Ishikawa (cell line): ENCODE measurements around the gene CERS6.

Source experiments
- CEBPB ChIP-seq: IDR thresholded peaks from 2 replicates; pipeline ENCODE4 v1.6.1; 2012
- CREB1 ChIP-seq: IDR thresholded peaks from 2 replicates; pipeline ENCODE4 v1.6.1; 2012; ENCODE audit warnings: low read depth
- EGR1 ChIP-seq: IDR thresholded peaks from 2 replicates; pipeline ENCODE4 v1.6.1; 2012
- EP300 ChIP-seq: IDR thresholded peaks from 2 replicates; pipeline ENCODE4 v1.6.1; 2012; ENCODE audit warnings: borderline replicate concordance
- FOXM1 ChIP-seq: IDR thresholded peaks from 2 replicates; pipeline ENCODE4 v1.6.1; 2012; ENCODE audit warnings: low read depth, borderline replicate concordance
- MAX ChIP-seq: IDR thresholded peaks from 2 replicates; pipeline ENCODE4 v1.6.1; 2012
- NFIC ChIP-seq: IDR thresholded peaks from 2 replicates; pipeline ENCODE4 v1.6.1; 2012
- RAD21 ChIP-seq: IDR thresholded peaks from 2 replicates; pipeline ENCODE4 v1.6.1; 2012; ENCODE audit warnings: low read depth
- TAF1 ChIP-seq: IDR thresholded peaks from 2 replicates; pipeline ENCODE4 v1.6.1; 2012; ENCODE audit warnings: low read depth, mild to moderate bottlenecking
- TCF12 ChIP-seq: IDR thresholded peaks from 2 replicates; pipeline ENCODE4 v1.6.1; 2012; ENCODE audit warnings: low read depth
- TEAD4 ChIP-seq: IDR thresholded peaks from 2 replicates; pipeline ENCODE4 v1.6.1; 2012
- USF1 ChIP-seq: IDR thresholded peaks from 2 replicates; pipeline ENCODE4 v1.6.1; 2012
- YY1 ChIP-seq: IDR thresholded peaks from 2 replicates; pipeline ENCODE4 v1.6.1; 2012; ENCODE audit warnings: low read depth
- ZBTB7A ChIP-seq: IDR thresholded peaks from 2 replicates; pipeline ENCODE4 v1.6.1; 2012; ENCODE audit warnings: low read depth
- TF ChIP-seq, protein P1 (sequence below): IDR thresholded peaks from 2 replicates; pipeline ENCODE4 v1.6.1; 2012; ENCODE audit warnings: low read depth, mild to moderate bottlenecking

Gene CERS6

GRCh38 chr2:168753765-168754329 lies 297.8 kb downstream of the CERS6 start:
- TF ChIP-seq MAX = no peak
- TF ChIP-seq, protein P1, sequence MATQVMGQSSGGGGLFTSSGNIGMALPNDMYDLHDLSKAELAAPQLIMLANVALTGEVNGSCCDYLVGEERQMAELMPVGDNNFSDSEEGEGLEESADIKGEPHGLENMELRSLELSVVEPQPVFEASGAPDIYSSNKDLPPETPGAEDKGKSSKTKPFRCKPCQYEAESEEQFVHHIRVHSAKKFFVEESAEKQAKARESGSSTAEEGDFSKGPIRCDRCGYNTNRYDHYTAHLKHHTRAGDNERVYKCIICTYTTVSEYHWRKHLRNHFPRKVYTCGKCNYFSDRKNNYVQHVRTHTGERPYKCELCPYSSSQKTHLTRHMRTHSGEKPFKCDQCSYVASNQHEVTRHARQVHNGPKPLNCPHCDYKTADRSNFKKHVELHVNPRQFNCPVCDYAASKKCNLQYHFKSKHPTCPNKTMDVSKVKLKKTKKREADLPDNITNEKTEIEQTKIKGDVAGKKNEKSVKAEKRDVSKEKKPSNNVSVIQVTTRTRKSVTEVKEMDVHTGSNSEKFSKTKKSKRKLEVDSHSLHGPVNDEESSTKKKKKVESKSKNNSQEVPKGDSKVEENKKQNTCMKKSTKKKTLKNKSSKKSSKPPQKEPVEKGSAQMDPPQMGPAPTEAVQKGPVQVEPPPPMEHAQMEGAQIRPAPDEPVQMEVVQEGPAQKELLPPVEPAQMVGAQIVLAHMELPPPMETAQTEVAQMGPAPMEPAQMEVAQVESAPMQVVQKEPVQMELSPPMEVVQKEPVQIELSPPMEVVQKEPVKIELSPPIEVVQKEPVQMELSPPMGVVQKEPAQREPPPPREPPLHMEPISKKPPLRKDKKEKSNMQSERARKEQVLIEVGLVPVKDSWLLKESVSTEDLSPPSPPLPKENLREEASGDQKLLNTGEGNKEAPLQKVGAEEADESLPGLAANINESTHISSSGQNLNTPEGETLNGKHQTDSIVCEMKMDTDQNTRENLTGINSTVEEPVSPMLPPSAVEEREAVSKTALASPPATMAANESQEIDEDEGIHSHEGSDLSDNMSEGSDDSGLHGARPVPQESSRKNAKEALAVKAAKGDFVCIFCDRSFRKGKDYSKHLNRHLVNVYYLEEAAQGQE = no peak
- TF ChIP-seq EGR1 = no peak; the same call in 1 of the 2 replicates
- TF ChIP-seq NFIC = no peak
- TF ChIP-seq EP300 = no peak
- no peak for TF ChIP-seq CREB1
- no peak for TF ChIP-seq TAF1
- TF ChIP-seq TEAD4 = no peak

DNA sequence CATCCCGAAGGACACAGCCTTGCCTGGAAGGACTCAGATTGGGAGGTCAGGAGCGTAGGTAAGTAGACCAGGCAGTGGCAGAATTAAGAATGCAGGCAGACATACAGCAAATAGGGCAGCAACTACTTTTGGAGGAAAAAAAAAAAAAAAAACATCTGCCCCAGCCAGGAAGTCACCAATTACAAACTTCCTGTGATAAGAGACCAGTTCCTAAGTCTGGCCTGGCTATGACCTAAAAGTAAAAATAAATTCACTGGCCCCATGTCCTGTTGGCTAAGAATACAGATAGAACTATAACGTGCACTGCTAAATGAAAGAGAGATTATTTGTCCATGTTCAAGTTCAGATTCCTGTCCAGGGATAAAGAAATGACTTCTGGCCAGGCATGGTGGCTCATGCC lies 301.2 kb downstream of the CERS6 start:
- TF ChIP-seq CEBPB (no peak), EP300 (no peak)

DNA sequence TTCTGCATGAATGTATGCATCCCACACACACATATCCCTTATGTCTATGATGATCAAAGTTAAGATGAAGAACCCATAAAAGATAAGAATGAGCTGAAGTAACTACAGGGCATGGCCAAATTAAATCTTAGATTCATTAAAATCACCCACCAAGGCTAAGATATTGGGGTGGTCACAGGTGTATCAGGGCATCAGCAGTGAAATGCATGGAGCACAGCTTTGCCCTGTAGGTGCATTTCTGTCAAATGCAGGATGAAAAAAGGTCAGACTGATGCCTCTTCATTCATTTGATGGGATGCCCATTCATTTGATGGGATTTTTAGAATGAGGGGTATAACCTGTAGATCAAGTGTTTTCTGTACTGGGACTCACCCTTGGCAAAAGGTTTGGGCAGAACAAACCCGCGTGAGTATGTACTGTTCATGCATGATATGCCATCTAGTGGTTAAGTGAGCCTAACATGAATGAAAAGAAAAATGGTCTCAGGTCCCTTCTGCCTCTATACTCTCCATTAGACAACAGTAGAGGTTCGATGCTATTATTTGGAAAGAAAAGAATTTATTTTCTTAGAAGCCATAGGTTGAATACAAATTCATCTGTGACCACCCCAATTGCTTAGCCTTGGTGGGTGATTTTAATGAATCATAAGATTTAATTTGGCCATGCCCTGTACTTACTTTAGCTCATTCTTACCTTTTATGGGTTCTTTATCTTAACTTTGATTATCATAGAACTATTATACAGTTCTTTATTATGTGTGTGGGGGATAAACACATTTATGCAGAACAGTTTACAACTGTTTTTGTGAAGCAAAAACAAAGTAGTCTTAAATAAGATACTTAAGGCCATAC lies 303.1 kb downstream of the CERS6 start:
- TF ChIP-seq MAX (no peak), CEBPB (no peak), TAF1 (no peak), ZBTB7A (no peak), RAD21 (peak; percentile 68), USF1 (no peak)

DNA sequence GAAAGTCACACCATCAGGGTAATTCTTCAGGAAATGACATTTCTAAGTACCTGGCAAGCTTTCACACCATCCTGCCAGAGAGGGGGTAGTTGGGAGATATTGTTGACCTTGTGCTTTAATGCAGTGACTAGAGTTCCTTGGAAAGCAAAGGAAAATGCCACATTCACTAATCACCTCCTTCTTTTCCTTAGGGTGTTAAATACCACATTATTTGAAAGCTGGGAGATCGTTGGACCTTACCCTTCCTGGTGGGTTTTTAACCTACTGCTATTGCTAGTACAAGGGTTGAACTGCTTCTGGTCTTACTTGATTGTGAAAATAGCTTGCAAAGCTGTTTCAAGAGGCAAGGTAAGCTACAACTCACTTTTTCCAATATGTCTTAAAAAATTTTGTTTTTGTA lies 309.3 kb downstream of the CERS6 start:
- TF ChIP-seq TCF12 (no peak), EGR1 (no peak), CEBPB (no peak), YY1 (no peak), MAX (no peak), TAF1 (no peak), ZBTB7A (no peak), USF1 (no peak), RAD21 (no peak), NFIC (no peak), FOXM1 (no peak), TEAD4 (no peak), EP300 (no peak), CREB1 (no peak)
- TF ChIP-seq, protein P1 = no peak

DNA sequence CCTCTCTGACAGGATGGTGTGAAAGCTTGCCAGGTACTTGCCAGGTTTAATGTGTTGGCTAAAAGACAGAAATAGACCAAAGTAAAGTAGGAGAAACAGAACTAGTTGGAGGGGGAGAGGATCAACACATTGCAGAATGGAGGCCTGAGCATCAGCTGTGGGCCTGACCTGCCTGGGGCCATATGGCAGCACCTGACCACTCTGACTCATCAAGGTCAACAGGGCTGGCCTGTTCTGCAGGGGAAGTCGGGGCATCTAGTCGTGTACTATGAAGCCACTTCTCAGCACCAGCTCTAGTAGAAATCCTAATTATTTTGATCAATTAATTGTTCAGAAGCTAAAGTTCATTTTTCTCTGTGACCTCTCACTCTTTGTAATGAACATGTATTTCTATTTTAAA lies 310.5 kb downstream of the CERS6 start:
- no peak for TF ChIP-seq FOXM1

- no peak for TF ChIP-seq TAF1
- no peak for TF ChIP-seq NFIC
- TF ChIP-seq MAX = no peak
- TF ChIP-seq, protein P1 = no peak
- no peak for TF ChIP-seq TEAD4
- TF ChIP-seq USF1 = no peak
- no peak for TF ChIP-seq FOXM1
- TF ChIP-seq TCF12 = no peak
- no peak for TF ChIP-seq YY1
- no peak for TF ChIP-seq ZBTB7A
- TF ChIP-seq CEBPB = no peak
- TF ChIP-seq CREB1 = no peak
- TF ChIP-seq EGR1 = no peak
- TF ChIP-seq RAD21 = no peak
- no peak for TF ChIP-seq EP300
Measured at GRCh38 chr2:168767258-168767657, 311.2 kb downstream of the CERS6 start.
